GM12878 (cell line): ENCODE results near the gene ARHGAP22. TPM values are rescaled to one million over a fixed set of nuclear protein-coding genes. Genes with fewer than 3 reads are reported as not detected.

ENCODE experiments used
- ATAC-seq: fragments of 200-7000 bp; cut with Tn5 transposase; 3 replicates; pipeline ENCODE4 v1.9.1; 2020; ENCODE audit warnings: mild to moderate bottlenecking, moderate library complexity
- BruUV-seq: library from RNA; stranded (reverse); fragments of 400-500 nt; replicated peaks from 2 replicates; lab custom pipeline; 2021; lab: Mats Ljungman, UMichigan
- CTCF ChIA-PET: fragments of 300-600 bp; sonication (Branson Sonifier 250); formaldehyde crosslinking; extraction: SDS; loops from one replicate; lab custom pipeline; 2021; ENCODE audit warnings: inconsistent platforms; lab: Yijun Ruan, JAX
- POLR2A ChIA-PET: fragments of 350-600 bp; formaldehyde crosslinking; extraction: SDS; loops from one replicate; lab custom pipeline; 2021; ENCODE audit warnings: inconsistent platforms; lab: Charles Lee
- RAD21 ChIA-PET: fragments of 300-600 bp; sonication (Branson Sonifier 250); formaldehyde crosslinking; loops from one replicate; lab custom pipeline; 2023; ENCODE audit warnings: antibody characterized with exemption; ENCODE audit not compliant: unreplicated experiment; lab: Charles Lee
- SMC1A ChIA-PET: fragments of 300-600 bp; sonication (Branson Sonifier 250); formaldehyde crosslinking; loops from one replicate; lab custom pipeline; 2023; ENCODE audit not compliant: unreplicated experiment, uncharacterized antibody; lab: Charles Lee
- DNase-seq: peaks from one replicate; pipeline ENCODE4 v3.0.0-alpha.2; 2011; ENCODE audit warnings: low read depth, low spot score
- FAIRE-seq: peaks from 3 replicates; lab custom pipeline; 2011; peaks lifted over from hg19 to GRCh38; lab: Jason Lieb, UNC
- H2AFZ ChIP-seq: 2 replicates; pipeline ENCODE4 v1.6.0; 2011; ENCODE audit warnings: low read depth, low read length, control low read depth; ENCODE audit not compliant: control insufficient read depth
- H3K27ac ChIP-seq: 2 replicates; pipeline ENCODE4 v1.5.1; 2011; ENCODE audit warnings: control low read depth; ENCODE audit not compliant: control insufficient read depth, insufficient read depth
- H3K27me3 ChIP-seq, 2 experiments: replicated peaks in 1 of 2; 2 replicates each; pipeline versions ENCODE4 v1.6.0 to v1.6.1; 2011; ENCODE audit warnings: low read length in 1 of 2; ENCODE audit not compliant: control insufficient read depth in 2 of 2, insufficient read depth in 2 of 2
- H3K36me3 ChIP-seq, 2 experiments: 2 replicates each; pipeline ENCODE4 v1.5.1; 2011; ENCODE audit warnings: low read length in 1 of 2; ENCODE audit not compliant: control insufficient read depth in 2 of 2, insufficient read depth in 2 of 2
- H3K4me1 ChIP-seq: 2 replicates; pipeline ENCODE4 v1.6.1; 2011; ENCODE audit warnings: mild to moderate bottlenecking, low read length, moderate library complexity, mixed read lengths; ENCODE audit not compliant: control insufficient read depth, insufficient read depth
- H3K4me2 ChIP-seq: 2 replicates; pipeline ENCODE4 v1.6.0; 2011; ENCODE audit warnings: control low read depth; ENCODE audit not compliant: control insufficient read depth, insufficient read depth
- H3K4me3 ChIP-seq: fragments of 200-600 bp; sonication (generic); 2 replicates; pipeline ENCODE4 v1.5.1; 2016
- H3K79me2 ChIP-seq: 2 replicates; pipeline ENCODE4 v1.6.0; 2011; ENCODE audit warnings: low read length; ENCODE audit not compliant: control insufficient read depth, insufficient read depth
- H3K9ac ChIP-seq: 2 replicates; pipeline ENCODE4 v1.8.0; 2011; ENCODE audit warnings: low read length, control low read depth, mixed read lengths; ENCODE audit not compliant: control insufficient read depth, insufficient read depth
- H3K9me3 ChIP-seq: replicated peaks from 3 replicates; pipeline ENCODE4 v1.5.1; 2011; ENCODE audit warnings: mild to moderate bottlenecking, low read length; ENCODE audit not compliant: control insufficient read depth, insufficient read depth
- H4K20me1 ChIP-seq: 2 replicates; pipeline ENCODE4 v1.6.0; 2011; ENCODE audit not compliant: control insufficient read depth, insufficient read depth
- CHD2 ChIP-seq: IDR thresholded peaks from 2 replicates; pipeline ENCODE4 v1.6.1; 2011; ENCODE audit warnings: low read depth, low read length, improper control_type of control experiment, borderline replicate concordance
- EZH2 ChIP-seq: IDR thresholded peaks from 2 replicates; pipeline ENCODE4 v1.6.1; 2012; ENCODE audit warnings: low read depth, mild to moderate bottlenecking, control low read depth, inconsistent platforms, low read length, borderline replicate concordance; ENCODE audit not compliant: control insufficient read depth
- IKZF2 ChIP-seq, 2 experiments: fragments of 450-650 bp; IDR thresholded peaks; 2 replicates each; pipeline ENCODE4 v1.6.1; 2017; ENCODE audit warnings: mild to moderate bottlenecking in 2 of 2, moderate library complexity in 2 of 2
- LARP7 ChIP-seq: fragments of 450-650 bp; IDR thresholded peaks from 2 replicates; pipeline ENCODE4 v1.6.1; 2017; ENCODE audit warnings: mild to moderate bottlenecking
- MYB ChIP-seq: fragments of 150-350 bp; IDR thresholded peaks from 2 replicates; pipeline ENCODE4 v1.6.1; 2014; ENCODE audit warnings: mild to moderate bottlenecking, low read depth, low read length, borderline replicate concordance
- NR2C2 ChIP-seq: IDR thresholded peaks from 2 replicates; pipeline ENCODE4 v1.6.1; 2011; ENCODE audit warnings: borderline replicate concordance, low read depth; ENCODE audit not compliant: control insufficient read depth, insufficient read length
- PAX5 ChIP-seq: IDR thresholded peaks from 2 replicates; pipeline ENCODE4 v1.6.1; 2011; ENCODE audit warnings: low read depth, low read length, borderline replicate concordance
- PAX8 ChIP-seq: fragments of 450-650 bp; IDR thresholded peaks from 2 replicates; pipeline ENCODE4 v1.6.1; 2017; ENCODE audit warnings: mild to moderate bottlenecking, moderate library complexity
- POLR2A ChIP-seq: IDR thresholded peaks from 2 replicates; pipeline ENCODE4 v1.6.1; 2011; ENCODE audit warnings: low read depth, mild to moderate bottlenecking, low read length
- POLR2AphosphoS5 ChIP-seq: IDR thresholded peaks from 2 replicates; pipeline ENCODE4 v1.6.1; 2011; ENCODE audit warnings: mild to moderate bottlenecking, low read length, inconsistent platforms
- POU2F2 ChIP-seq: IDR thresholded peaks from 3 replicates; pipeline ENCODE4 v1.6.1; 2011; ENCODE audit warnings: low read depth, mild to moderate bottlenecking, low read length, borderline replicate concordance
- RELB ChIP-seq: fragments of 450-650 bp; IDR thresholded peaks from 2 replicates; pipeline ENCODE4 v1.6.1; 2017; ENCODE audit warnings: low read depth, mild to moderate bottlenecking, moderate library complexity
- TBL1XR1 ChIP-seq: IDR thresholded peaks from 2 replicates; pipeline ENCODE4 v1.6.1; 2012; ENCODE audit warnings: low read depth, low read length, improper control_type of control experiment
- ZBTB40 ChIP-seq: fragments of 450-650 bp; IDR thresholded peaks from 2 replicates; pipeline ENCODE4 v1.6.1; 2016; ENCODE audit warnings: mild to moderate bottlenecking, moderate library complexity, borderline replicate concordance
- ZNF384 ChIP-seq: IDR thresholded peaks from 2 replicates; pipeline ENCODE4 v1.6.1; 2012; ENCODE audit warnings: low read depth, mild to moderate bottlenecking, low read length, improper control_type of control experiment, borderline replicate concordance
- ZZZ3 ChIP-seq: IDR thresholded peaks from 2 replicates; pipeline ENCODE4 v1.6.1; 2011; ENCODE audit warnings: low read depth; ENCODE audit not compliant: control insufficient read depth, insufficient read length
- whole genome bisulfite sequencing: methylation state at CpG from one replicate; pipeline ENCODE4 v1.1.6; 2016; ENCODE audit warnings: low lambda C conversion rate; ENCODE audit not compliant: insufficient replicate concordance, insufficient coverage; ENCODE audit errors: missing lambda C conversion rate; 5-methylcytosine and 5-hydroxymethylcytosine counted together
- in situ Hi-C: fragments of 300-500 bp; cut with MboI; formaldehyde crosslinking; loops from 9 replicates; pipeline ENCODE4 v1.14.3; 2018; ENCODE audit warnings: mixed read lengths
- intact Hi-C: fragments of 100-400 bp; cut with micrococcal nuclease; formaldehyde crosslinking; loops from one replicate; pipeline ENCODE4 v1.14.2; 2022; ENCODE audit not compliant: unreplicated experiment
- polyA plus RNA-seq, 11 experiments: library from polyadenylated mRNA; depleted of rRNA in 4 of 11; unstranded in 6 of 11; stranded (reverse) in 5 of 11; fragments of >200 nt; fragmentation: Nextera tagmentation in 4 of 11; fragmentation: Illumina TruSeq in 1 of 11; extraction: Ambion mirVana in 4 of 11; extraction: Trizol in 1 of 11; gene quantifications; 1 replicate in 1 of 11; 2 replicates in 10 of 11; pipeline versions ENCODE4 v1.2.1 to v1.2.3, GENCODE V29; 2011 to 2016; ENCODE audit warnings: inconsistent platforms in 2 of 11, missing spikeins in 2 of 11, low read depth in 1 of 11
- total RNA-seq, 4 experiments: library from RNA; depleted of rRNA in 3 of 4; stranded (reverse); fragments of >200 nt in 3 of 4; fragmentation: Illumina TruSeq in 1 of 4; extraction: Trizol in 1 of 4; gene quantifications; 2 replicates each; pipeline versions ENCODE4 v1.2.1 to v1.2.3, GENCODE V29; 2013 to 2021
- TF ChIP-seq, protein P1 (sequence below): IDR thresholded peaks from 2 replicates; pipeline ENCODE4 v1.6.1; 2011; ENCODE audit warnings: low read depth, low read length, improper control_type of control experiment, borderline replicate concordance
- TF ChIP-seq, protein P2 (sequence below): fragments of 450-650 bp; IDR thresholded peaks from 2 replicates; pipeline ENCODE4 v1.6.1; 2017; ENCODE audit warnings: borderline replicate concordance

The ARHGAP22 gene
- total and polyA plus RNA-seq, 10 of the 15 experiments (the other 5 are each of a cell fraction or from before 2014, with no cell fraction given) = 0.07 to 0.61 (median 0.18) TPM; not detected in 5

GRCh38 chr10:48466611-48467240 is 138.1 kb downstream of the ARHGAP22 start:
- CTCF ChIA-PET = no interaction called here
- no peak for ATAC-seq
- Histone ChIP-seq H3K79me2 (no peaks in the 10 kb centered on the region), H3K36me3 (no peaks in the 10 kb centered on the region), H3K9ac (no peak overlapping the region), H3K4me2 (no peak overlapping the region), H2AFZ (no peak overlapping the region), H3K27me3 (no peaks in the 10 kb centered on the region), H3K27ac (no peak overlapping the region), H4K20me1 (no peaks in the 10 kb centered on the region), H3K4me1 (no peaks in the 10 kb centered on the region), H3K9me3 (no peaks in the 10 kb centered on the region), H3K4me3 (no peak overlapping the region)
- no peak for DNase-seq
- BruUV-seq = no TSS peak
- in situ Hi-C loops = no loop called here
- SMC1A ChIA-PET = no interaction called here
- RAD21 ChIA-PET = no interaction called here
- no peak for FAIRE-seq
- intact Hi-C loops = no loop called here
- 72% methylated on average over 18 of the region's 43 CpGs for WGBS
- POLR2A ChIA-PET = no interaction called here
- no peak for TF ChIP-seq EZH2
- no peak for TF ChIP-seq POLR2AphosphoS5
- no peak for TF ChIP-seq NR2C2
- TF ChIP-seq, protein P1, sequence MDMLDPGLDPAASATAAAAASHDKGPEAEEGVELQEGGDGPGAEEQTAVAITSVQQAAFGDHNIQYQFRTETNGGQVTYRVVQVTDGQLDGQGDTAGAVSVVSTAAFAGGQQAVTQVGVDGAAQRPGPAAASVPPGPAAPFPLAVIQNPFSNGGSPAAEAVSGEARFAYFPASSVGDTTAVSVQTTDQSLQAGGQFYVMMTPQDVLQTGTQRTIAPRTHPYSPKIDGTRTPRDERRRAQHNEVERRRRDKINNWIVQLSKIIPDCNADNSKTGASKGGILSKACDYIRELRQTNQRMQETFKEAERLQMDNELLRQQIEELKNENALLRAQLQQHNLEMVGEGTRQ = no peak
- no peak for TF ChIP-seq RELB
- no peak for TF ChIP-seq TBL1XR1
- TF ChIP-seq ZZZ3 = no peak
- TF ChIP-seq, protein P2, sequence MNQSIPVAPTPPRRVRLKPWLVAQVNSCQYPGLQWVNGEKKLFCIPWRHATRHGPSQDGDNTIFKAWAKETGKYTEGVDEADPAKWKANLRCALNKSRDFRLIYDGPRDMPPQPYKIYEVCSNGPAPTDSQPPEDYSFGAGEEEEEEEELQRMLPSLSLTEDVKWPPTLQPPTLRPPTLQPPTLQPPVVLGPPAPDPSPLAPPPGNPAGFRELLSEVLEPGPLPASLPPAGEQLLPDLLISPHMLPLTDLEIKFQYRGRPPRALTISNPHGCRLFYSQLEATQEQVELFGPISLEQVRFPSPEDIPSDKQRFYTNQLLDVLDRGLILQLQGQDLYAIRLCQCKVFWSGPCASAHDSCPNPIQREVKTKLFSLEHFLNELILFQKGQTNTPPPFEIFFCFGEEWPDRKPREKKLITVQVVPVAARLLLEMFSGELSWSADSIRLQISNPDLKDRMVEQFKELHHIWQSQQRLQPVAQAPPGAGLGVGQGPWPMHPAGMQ = no peak
- TF ChIP-seq IKZF2 (IDR thresholded peaks at IDR 0.05) = no peak
- no peak for TF ChIP-seq PAX5
- TF ChIP-seq POU2F2 = no peak
- TF ChIP-seq LARP7 = no peak
- no peak for TF ChIP-seq MYB
- TF ChIP-seq CHD2 = no peak
- TF ChIP-seq ZBTB40 = no peak
- no peak for TF ChIP-seq ZNF384
- no peak for TF ChIP-seq POLR2A
- TF ChIP-seq PAX8 = no peak
